ENCODE measurements around the gene ART5. TPM values are rescaled to one million over a fixed set of nuclear protein-coding genes. Genes with fewer than 3 reads are reported as not detected.
"Not testable (repeated sequence)": the region's sequence is repeated elsewhere in the genome, so short reads cannot be mapped to it uniquely, and the experiment has no call there.

The ART5 gene
- total and polyA plus RNA-seq, 9 donors: 1.3 to 6.5 (median 3.7) TPM

DNA sequence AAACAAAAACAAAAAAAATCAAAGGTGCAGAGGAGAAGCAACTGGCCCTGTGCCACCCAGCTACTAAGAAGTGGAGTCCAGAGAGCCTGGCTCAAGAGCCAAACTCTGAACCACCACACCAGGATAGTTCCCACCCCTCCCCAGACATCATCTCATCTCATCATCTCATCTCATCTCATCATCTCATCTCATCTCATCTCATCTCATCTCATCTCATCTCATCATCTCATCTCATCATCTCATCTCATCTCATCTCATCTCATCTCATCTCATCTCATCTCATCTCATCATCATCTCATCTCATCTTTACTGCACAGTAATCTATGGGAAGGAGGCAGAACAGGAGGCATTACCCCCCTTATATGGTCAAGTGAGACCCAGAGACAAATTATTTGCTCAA, 21.1 kb upstream of the ART5 start:
- Histone ChIP-seq H3K4me3 (no peak overlapping the region), H3K36me3 (no peaks in the 10 kb centered on the region), H3K4me1 (ENCODE audit: insufficient read depth) (no peaks in the 10 kb centered on the region), H3K9me3 (no peaks in the 10 kb centered on the region), H3K27me3 (no peaks in the 10 kb centered on the region), H3K27ac (no peak overlapping the region)
- intact Hi-C loops (cut with DNase I): no loop called here
- DNase-seq: no peak
- TF ChIP-seq, protein P1, sequence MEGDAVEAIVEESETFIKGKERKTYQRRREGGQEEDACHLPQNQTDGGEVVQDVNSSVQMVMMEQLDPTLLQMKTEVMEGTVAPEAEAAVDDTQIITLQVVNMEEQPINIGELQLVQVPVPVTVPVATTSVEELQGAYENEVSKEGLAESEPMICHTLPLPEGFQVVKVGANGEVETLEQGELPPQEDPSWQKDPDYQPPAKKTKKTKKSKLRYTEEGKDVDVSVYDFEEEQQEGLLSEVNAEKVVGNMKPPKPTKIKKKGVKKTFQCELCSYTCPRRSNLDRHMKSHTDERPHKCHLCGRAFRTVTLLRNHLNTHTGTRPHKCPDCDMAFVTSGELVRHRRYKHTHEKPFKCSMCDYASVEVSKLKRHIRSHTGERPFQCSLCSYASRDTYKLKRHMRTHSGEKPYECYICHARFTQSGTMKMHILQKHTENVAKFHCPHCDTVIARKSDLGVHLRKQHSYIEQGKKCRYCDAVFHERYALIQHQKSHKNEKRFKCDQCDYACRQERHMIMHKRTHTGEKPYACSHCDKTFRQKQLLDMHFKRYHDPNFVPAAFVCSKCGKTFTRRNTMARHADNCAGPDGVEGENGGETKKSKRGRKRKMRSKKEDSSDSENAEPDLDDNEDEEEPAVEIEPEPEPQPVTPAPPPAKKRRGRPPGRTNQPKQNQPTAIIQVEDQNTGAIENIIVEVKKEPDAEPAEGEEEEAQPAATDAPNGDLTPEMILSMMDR (IDR thresholded peaks at IDR 0.05): no peak
- TF ChIP-seq EP300 (IDR thresholded peaks at IDR 0.05): no peak
- no peak for TF ChIP-seq POLR2A (IDR thresholded peaks at IDR 0.05)

DNA sequence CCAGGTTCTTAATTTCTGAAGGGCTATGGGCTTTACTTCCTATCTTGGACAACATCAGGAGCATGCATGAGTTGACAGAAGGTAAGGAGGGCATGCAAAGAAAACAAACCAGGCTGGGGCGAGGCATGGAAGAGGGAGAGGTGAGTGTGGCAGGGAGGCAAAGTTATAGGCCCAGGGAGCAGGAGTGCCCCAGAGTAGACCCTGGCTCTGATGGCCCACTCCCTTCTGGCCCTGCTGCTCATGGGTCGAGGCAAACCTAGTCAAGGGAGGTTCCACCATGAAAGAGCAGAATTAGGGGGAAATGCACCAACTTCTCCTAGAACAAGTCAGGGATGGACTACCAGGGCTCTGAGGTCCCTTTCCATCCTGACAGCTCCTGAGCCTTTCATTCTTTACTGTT, 19.2 kb upstream of the ART5 start:
- no peaks in the 10 kb centered on the region for H3K27me3 ChIP-seq
- no peaks in the 10 kb centered on the region for H3K9me3 ChIP-seq
- TF ChIP-seq EP300 (IDR thresholded peaks at IDR 0.05): no peak
- no peaks in the 10 kb centered on the region for H3K4me1 ChIP-seq (ENCODE audit: insufficient read depth)
- 81 to 96% (median 90%) methylated on average over 2 of the region's 2 CpGs for WGBS, 3 donors
- H3K4me3 ChIP-seq: no peak overlapping the region
- no peak overlapping the region for H3K27ac ChIP-seq
- intact Hi-C loops (cut with DNase I): no loop called here
- no peak for DNase-seq
- H3K36me3 ChIP-seq: no peaks in the 10 kb centered on the region

DNA sequence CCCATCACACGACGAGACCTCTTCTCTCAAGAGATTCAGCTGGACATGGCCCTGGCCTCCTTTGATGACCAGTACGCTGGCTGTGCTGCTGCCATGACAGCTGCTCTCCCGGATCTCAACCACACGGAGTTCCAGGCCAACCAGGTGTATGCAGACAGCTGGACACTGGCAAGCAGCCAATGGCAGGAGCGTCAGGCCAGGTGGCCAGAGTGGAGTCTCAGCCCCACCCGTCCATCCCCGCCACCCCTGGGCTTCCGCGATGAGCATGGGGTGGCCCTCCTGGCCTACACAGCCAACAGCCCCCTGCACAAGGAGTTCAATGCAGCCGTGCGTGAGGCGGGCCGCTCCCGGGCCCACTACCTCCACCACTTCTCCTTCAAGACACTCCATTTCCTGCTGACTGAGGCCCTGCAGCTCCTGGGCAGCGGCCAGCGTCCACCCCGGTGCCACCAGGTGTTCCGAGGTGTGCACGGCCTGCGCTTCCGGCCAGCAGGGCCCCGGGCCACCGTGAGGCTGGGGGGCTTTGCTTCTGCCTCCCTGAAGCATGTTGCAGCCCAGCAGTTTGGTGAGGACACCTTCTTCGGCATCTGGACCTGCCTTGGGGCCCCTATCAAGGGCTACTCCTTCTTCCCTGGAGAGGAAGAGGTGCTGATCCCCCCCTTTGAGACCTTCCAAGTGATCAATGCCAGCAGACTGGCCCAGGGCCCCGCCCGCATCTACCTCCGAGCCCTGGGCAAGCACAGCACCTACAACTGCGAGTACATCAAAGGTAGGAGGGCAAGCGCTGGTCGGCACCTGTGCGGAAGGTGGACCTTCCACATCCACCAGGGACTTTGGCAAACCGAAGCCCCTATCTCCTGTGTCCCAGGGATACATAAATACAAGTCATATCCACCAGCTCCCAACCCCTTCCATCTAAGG, 18.1 kb upstream of the ART5 start:
- Histone ChIP-seq H3K4me3 (no peak overlapping the region), H3K27ac (no peak overlapping the region), H3K9me3 (no peaks in the 10 kb centered on the region), H3K36me3 (no peaks in the 10 kb centered on the region), H3K4me1 (ENCODE audit: insufficient read depth) (no peaks in the 10 kb centered on the region), H3K27me3 (no peaks in the 10 kb centered on the region)
- TF ChIP-seq, protein P1 (IDR thresholded peaks at IDR 0.05): no peak
- no peak for TF ChIP-seq POLR2A (IDR thresholded peaks at IDR 0.05)
- DNase-seq: no peak
- whole genome bisulfite sequencing, 3 donors: 83 to 85% (median 85%) methylated on average over 32 to 33 of the region's 33 CpGs
- intact Hi-C loops (cut with DNase I): no loop called here

- 90 to 92% (median 91%) methylated on average over 8 of the region's 8 CpGs for WGBS, 3 donors
- no peak for TF ChIP-seq EP300 (IDR thresholded peaks at IDR 0.05)
- TF ChIP-seq POLR2A (IDR thresholded peaks at IDR 0.05): no peak
- no peaks in the 10 kb centered on the region for H3K36me3 ChIP-seq
- H3K4me3 ChIP-seq: no peak overlapping the region
- intact Hi-C loops (cut with DNase I): no loop called here
- no peaks in the 10 kb centered on the region for H3K27me3 ChIP-seq
- no peak for DNase-seq
- H3K9me3 ChIP-seq: no peaks in the 10 kb centered on the region
- H3K4me1 ChIP-seq (ENCODE audit: insufficient read depth): no peaks in the 10 kb centered on the region
- no peak overlapping the region for H3K27ac ChIP-seq
Observed at GRCh38 chr11:3658252-3658651, 16.5 kb upstream of the ART5 start.

DNA sequence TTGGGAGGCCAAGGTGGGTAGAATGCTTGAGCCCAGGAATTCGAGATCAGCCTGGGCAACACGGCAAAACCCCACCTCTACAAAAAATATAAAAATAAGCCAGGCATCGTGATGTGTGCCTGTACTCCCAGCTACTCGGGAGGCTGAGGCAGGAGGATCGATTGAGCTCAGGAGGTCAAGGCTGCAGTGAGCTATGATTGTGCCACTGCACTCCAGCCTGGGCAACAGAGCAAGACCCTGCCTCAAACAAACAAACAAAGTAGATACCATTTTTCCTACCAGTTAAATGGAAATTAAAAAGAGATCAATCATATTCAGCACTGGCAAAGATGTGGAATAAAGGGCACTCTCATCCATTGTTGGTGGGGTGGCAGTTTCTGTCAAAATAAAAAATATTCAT, 15.5 kb upstream of the ART5 start:
- H3K27me3 ChIP-seq; H3K36me3 ChIP-seq; H3K4me1 ChIP-seq (ENCODE audit: insufficient read depth); intact Hi-C loops (cut with DNase I); H3K27ac ChIP-seq; H3K9me3 ChIP-seq; H3K4me3 ChIP-seq; DNase-seq: not testable (repeated sequence)
- 74 to 80% (median 75%) methylated on average over 5 of the region's 5 CpGs for WGBS, 3 donors

- Histone ChIP-seq H3K27me3 (no peaks in the 10 kb centered on the region), H3K27ac (no peak overlapping the region), H3K4me3 (no peak overlapping the region), H3K36me3 (no peaks in the 10 kb centered on the region), H3K4me1 (ENCODE audit: insufficient read depth) (no peaks in the 10 kb centered on the region), H3K9me3 (no peaks in the 10 kb centered on the region)
- TF ChIP-seq, protein P1 (IDR thresholded peaks at IDR 0.05): no peak
- TF ChIP-seq POLR2A (IDR thresholded peaks at IDR 0.05): no peak
- TF ChIP-seq EP300 (IDR thresholded peaks at IDR 0.05): no peak
- intact Hi-C loops (cut with DNase I): no loop called here
- 89 to 96% (median 91%) methylated on average over 3 of the region's 3 CpGs for WGBS, 3 donors
- DNase-seq: no peak
Observed at GRCh38 chr11:3655547-3655946, 13.8 kb upstream of the ART5 start.

GRCh38 chr11:3652514-3652913, 10.7 kb upstream of the ART5 start:
- H3K27me3 ChIP-seq; H3K27ac ChIP-seq; H3K36me3 ChIP-seq; H3K9me3 ChIP-seq; DNase-seq; H3K4me1 ChIP-seq (ENCODE audit: insufficient read depth); H3K4me3 ChIP-seq; intact Hi-C loops (cut with DNase I): not testable (repeated sequence)
- 61 to 87% (median 81%) methylated on average over 2 to 3 of the region's 3 CpGs for WGBS, 3 donors

GRCh38 chr11:3649374-3649773, 7.6 kb upstream of the ART5 start:
- H3K4me1 ChIP-seq (ENCODE audit: insufficient read depth); DNase-seq; H3K27ac ChIP-seq; H3K9me3 ChIP-seq; H3K27me3 ChIP-seq; H3K4me3 ChIP-seq; intact Hi-C loops (cut with DNase I); H3K36me3 ChIP-seq: not testable (repeated sequence)
- 22 to 29% (median 23%) methylated on average over 9 of the region's 9 CpGs for WGBS, 3 donors

GRCh38 chr11:3648843-3649242, 7.1 kb upstream of the ART5 start:
- H3K4me3 ChIP-seq; H3K27me3 ChIP-seq; H3K9me3 ChIP-seq; H3K36me3 ChIP-seq; H3K27ac ChIP-seq; H3K4me1 ChIP-seq (ENCODE audit: insufficient read depth); DNase-seq; intact Hi-C loops (cut with DNase I): not testable (repeated sequence)
- WGBS, 3 donors: 71 to 84% (median 73%) methylated on average over 13 of the region's 13 CpGs

Data from ovary (tissue), 9 donors.